ENCODE measurements around the gene TBC1D10A.

TBC1D10A gene

GRCh38 chr22:30326706-30327362 lies at the start of gene TBC1D10A:
TBC1D10A (minus strand) TSS chr22:30326941; CDS start chr22:30326881, 60 bp downstream.
- DNase-seq (ENCODE audit: low read depth): peak; percentile 93

GRCh38 chr22:30375312-30375849 lies 48.6 kb upstream of the TBC1D10A start:
- no peak for DNase-seq (ENCODE audit: low read depth)

GRCh38 chr22:30373331-30374325 lies 46.9 kb upstream of the TBC1D10A start:
- DNase-seq (ENCODE audit: low read depth): no peak

GRCh38 chr22:30372915-30373314 lies 46.2 kb upstream of the TBC1D10A start:
- no peak for DNase-seq (ENCODE audit: low read depth)

GRCh38 chr22:30371981-30372380 lies 45.2 kb upstream of the TBC1D10A start:
- no peak for DNase-seq (ENCODE audit: low read depth)

GRCh38 chr22:30371321-30371720 lies 44.6 kb upstream of the TBC1D10A start:
- no peak for DNase-seq (ENCODE audit: low read depth)

- DNase-seq (ENCODE audit: low read depth): no peak
Measured at GRCh38 chr22:30370641-30371230, 44.0 kb upstream of the TBC1D10A start.

GRCh38 chr22:30368420-30368819 lies 41.7 kb upstream of the TBC1D10A start:
- no peak for DNase-seq (ENCODE audit: low read depth)

- no peak for DNase-seq (ENCODE audit: low read depth)
Measured at GRCh38 chr22:30365891-30366290, 39.1 kb upstream of the TBC1D10A start.

- no peak for DNase-seq (ENCODE audit: low read depth)
Measured at GRCh38 chr22:30362651-30363281, 36.0 kb upstream of the TBC1D10A start.

GRCh38 chr22:30361916-30362650 lies 35.3 kb upstream of the TBC1D10A start:
- no peak for DNase-seq (ENCODE audit: low read depth)

- no peak for DNase-seq (ENCODE audit: low read depth)
Measured at GRCh38 chr22:30358541-30358940, 31.8 kb upstream of the TBC1D10A start.

GRCh38 chr22:30357650-30358215 lies 31.0 kb upstream of the TBC1D10A start:
- DNase-seq (ENCODE audit: low read depth): no peak

GRCh38 chr22:30357236-30357570 lies 30.5 kb upstream of the TBC1D10A start:
- DNase-seq (ENCODE audit: low read depth): no peak

- DNase-seq (ENCODE audit: low read depth): peak; percentile 81
Measured at GRCh38 chr22:30356449-30357235, 29.9 kb upstream of the TBC1D10A start, which contains the start of the genes CCDC157 and SF3A1. CCDC157 (plus strand) TSS chr22:30357007; CDS start chr22:30366001, 8,994 bp downstream. SF3A1 (minus strand) TSS chr22:30356894; CDS start chr22:30356792, 102 bp downstream.

GRCh38 chr22:30354644-30355043 lies 27.9 kb upstream of the TBC1D10A start:
- no peak for DNase-seq (ENCODE audit: low read depth)

GRCh38 chr22:30351226-30351625 lies 24.5 kb upstream of the TBC1D10A start:
- DNase-seq (ENCODE audit: low read depth): no peak

- DNase-seq (ENCODE audit: low read depth): no peak
Measured at GRCh38 chr22:30348809-30349208, 22.1 kb upstream of the TBC1D10A start.

- DNase-seq (ENCODE audit: low read depth): no peak
Measured at GRCh38 chr22:30348404-30348803, 21.7 kb upstream of the TBC1D10A start.

All from activated T-helper 9 cell treated with anti-CD3 and anti-CD28 coated beads, Interleukin-2, amount 50 U/mL, for 16 hours (primary cell).